K562 (cell line): ENCODE results near the gene KCP.

ENCODE experiments used
- CTCF ChIP-seq, 3 experiments: IDR thresholded peaks in 2 of 3; conservative IDR thresholded peaks in 1 of 3; 2 replicates each; pipeline ENCODE4 v1.5.1; 2011 to 2012; ENCODE audit warnings: low read length in 3 of 3, mild to moderate bottlenecking in 3 of 3, control low read depth in 2 of 3, improper control_type of control experiment in 1 of 3, inconsistent platforms in 1 of 3, low read depth in 1 of 3, mixed read lengths in 1 of 3, moderate library complexity in 1 of 3; ENCODE audit not compliant: insufficient read depth in 2 of 3
- DPF2 ChIP-seq: fragments of 450-650 bp; IDR thresholded peaks from 2 replicates; pipeline ENCODE4 v1.6.1; 2016
- ELF1 ChIP-seq: fragments of 200-800 bp; sonication (Bioruptor generic); IDR thresholded peaks from 2 replicates; pipeline ENCODE4 v1.6.1; 2016; ENCODE audit warnings: missing genetic modification characterization, missing compliant biosample characterization
- HIVEP1 ChIP-seq: fragments of 250-450 bp; sonication (Bioruptor Pico); IDR thresholded peaks from 2 replicates; pipeline ENCODE4 v1.4.0; 2020; ENCODE audit warnings: mild to moderate bottlenecking
- SP1 ChIP-seq: sonication (generic); formaldehyde crosslinking; IDR thresholded peaks from 2 replicates; pipeline ENCODE4 v1.8.1; 2022; ENCODE audit warnings: mild to moderate bottlenecking, missing genetic modification reagents
- TAF9B ChIP-seq: fragments of 450-650 bp; IDR thresholded peaks from 2 replicates; pipeline ENCODE4 v1.6.1; 2018; ENCODE audit warnings: mild to moderate bottlenecking; ENCODE audit not compliant: partially characterized antibody
- ZNF407 ChIP-seq: fragments of 450-650 bp; IDR thresholded peaks from 2 replicates; pipeline ENCODE4 v1.6.1; 2016; ENCODE audit warnings: low read depth

DNA sequence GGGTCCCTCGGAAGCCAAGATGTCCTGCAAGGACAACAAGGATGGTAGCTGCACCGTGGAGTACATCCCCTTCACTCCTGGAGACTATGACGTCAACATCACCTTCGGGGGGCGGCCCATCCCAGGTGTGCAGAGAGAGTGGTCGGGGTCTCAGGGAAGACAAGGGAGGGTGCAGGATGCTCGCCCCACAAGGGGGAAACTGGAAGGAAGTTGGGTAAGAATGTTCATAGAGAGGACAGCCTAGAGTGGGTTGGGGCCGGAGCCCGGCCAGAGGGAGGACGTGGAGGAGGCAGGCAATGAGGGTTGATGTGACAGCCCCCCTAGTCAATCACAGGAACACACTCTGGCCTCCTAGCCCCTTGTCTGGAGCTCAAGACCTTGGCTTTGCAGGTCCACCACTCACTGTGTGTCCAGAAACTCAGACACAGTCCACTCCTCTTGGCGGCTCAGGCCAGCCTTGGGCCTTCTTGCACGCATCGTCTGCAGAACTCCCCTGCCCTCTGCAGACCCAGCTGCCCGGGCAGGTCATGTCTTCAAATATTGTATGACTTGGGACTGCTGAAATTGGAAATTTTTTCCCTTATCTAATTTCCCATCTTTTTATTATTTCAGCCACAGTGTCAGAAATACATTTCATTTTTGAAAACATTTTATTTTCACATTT lies 63.6 kb downstream of the KCP start:
- TF ChIP-seq ELF1 (tag), result no peak
- no peak for TF ChIP-seq ZNF407
- no peak for TF ChIP-seq DPF2
- TF ChIP-seq TAF9B, result no peak
- TF ChIP-seq HIVEP1 (CRISPR knock-in tag), result no peak
- TF ChIP-seq CTCF (IDR thresholded peaks at IDR 0.05 in 2 of 3, conservative IDR thresholded peaks at IDR 0.05 in 1 of 3; ENCODE audit: insufficient read depth in 2 of 3, low read depth in 1 of 3, low read length in 3 of 3), result no peak
- no peak for TF ChIP-seq SP1
